ENCODE measurements around the gene FYN.
"Not testable (repeated sequence)": the region's sequence is repeated elsewhere in the genome, so short reads cannot be mapped to it uniquely, and the experiment has no call there.

DNA sequence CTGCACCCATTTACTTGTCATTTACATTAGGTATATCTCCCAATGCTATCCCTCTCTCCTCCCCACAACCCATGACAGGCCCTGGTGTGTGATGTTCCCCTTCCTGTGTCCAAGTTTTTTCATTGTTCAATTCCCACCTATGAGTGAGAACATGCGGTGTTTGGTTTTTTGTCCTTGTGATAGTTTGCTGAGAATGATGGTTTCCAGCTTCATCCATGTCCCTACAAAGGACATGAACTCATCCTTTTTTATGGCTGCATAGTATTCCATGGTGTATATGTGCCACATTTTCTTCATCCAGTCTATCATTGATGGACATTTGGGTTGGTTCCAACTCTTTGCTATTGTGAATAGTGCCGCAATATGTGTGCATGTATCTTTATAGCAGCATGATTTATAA lies 87.1 kb downstream of the FYN start:
- TF ChIP-seq EZH2phosphoT487 (IDR thresholded peaks at IDR 0.05; ENCODE audit: insufficient read depth, low read depth); EZH2 (IDR thresholded peaks at IDR 0.05; ENCODE audit: insufficient read depth, poor library complexity, severe bottlenecking): not testable (repeated sequence)
